Measurements from ENCODE around the gene FGF16. TPM values are rescaled to one million over a fixed set of nuclear protein-coding genes. Genes with fewer than 3 reads are reported as not detected.

FGF16 gene
- total and polyA plus RNA-seq, 8 donors = 0.16 to 0.80 (median 0.33) TPM; not detected in 2

DNA sequence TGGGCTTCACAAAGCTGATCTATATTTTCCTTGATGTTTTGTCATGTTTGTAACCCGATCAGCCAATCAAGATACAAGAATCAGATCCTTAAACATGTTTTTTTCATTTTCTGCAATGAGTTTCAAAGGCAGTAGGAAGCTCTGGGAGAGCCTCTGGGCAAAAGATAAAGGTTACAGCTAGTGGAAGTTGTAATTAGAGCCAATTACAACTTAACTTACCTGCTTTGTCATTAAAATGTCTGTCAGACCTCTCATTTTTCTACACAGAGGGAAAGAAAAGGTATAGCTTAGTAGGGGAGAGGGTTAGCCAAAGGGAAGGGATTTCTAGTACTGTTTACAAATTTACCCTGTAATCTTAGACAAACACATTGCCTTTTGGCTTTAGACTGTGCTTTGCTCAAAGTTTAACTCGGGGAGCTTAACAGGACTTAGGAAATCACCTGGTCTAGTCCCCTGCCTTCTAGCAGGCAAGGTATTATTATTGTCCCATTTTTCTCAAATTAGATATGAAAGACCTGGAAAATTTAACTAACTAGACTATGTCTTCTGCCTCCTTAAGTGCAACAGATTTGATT lies 55.8 kb downstream of the FGF16 start:
- intact Hi-C loops (cut with DNase I) = no loop called here
- Histone ChIP-seq H3K36me3 (peaks cover 0 to 8% of the 10 kb centered on the region in 2 donors), H3K4me1 (no peaks in the 10 kb centered on the region), H3K27ac (no peak overlapping the region), H3K4me3 (no peak overlapping the region), H3K27me3 (peaks cover 0 to 3% of the 10 kb centered on the region in 2 donors), H3K9me3 (no peaks in the 10 kb centered on the region)
- TF ChIP-seq, protein P1, sequence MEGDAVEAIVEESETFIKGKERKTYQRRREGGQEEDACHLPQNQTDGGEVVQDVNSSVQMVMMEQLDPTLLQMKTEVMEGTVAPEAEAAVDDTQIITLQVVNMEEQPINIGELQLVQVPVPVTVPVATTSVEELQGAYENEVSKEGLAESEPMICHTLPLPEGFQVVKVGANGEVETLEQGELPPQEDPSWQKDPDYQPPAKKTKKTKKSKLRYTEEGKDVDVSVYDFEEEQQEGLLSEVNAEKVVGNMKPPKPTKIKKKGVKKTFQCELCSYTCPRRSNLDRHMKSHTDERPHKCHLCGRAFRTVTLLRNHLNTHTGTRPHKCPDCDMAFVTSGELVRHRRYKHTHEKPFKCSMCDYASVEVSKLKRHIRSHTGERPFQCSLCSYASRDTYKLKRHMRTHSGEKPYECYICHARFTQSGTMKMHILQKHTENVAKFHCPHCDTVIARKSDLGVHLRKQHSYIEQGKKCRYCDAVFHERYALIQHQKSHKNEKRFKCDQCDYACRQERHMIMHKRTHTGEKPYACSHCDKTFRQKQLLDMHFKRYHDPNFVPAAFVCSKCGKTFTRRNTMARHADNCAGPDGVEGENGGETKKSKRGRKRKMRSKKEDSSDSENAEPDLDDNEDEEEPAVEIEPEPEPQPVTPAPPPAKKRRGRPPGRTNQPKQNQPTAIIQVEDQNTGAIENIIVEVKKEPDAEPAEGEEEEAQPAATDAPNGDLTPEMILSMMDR (IDR thresholded peaks at IDR 0.05) = no peak
- ATAC-seq = no peak
- no peak for DNase-seq

DNA sequence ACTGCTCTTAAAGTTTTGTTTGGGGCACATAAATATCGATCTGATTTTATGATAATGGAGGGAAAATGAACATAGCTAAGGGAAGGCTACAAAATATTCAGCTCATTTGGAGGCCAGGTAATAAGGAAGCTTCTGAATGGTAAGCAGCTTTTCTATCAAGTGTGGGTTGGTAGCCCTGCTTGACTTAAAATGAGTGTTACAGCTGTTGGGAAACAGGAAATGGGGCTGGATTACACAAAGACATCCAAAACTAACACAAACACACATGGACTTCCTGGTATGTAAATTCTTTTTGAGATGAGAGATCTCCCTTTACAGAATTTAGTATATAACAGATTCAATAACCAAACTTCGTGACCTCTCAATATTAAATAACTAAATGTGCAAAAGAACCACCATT lies 58.0 kb downstream of the FGF16 start:
- TF ChIP-seq, protein P1 (IDR thresholded peaks at IDR 0.05) = no peak
- H3K36me3 ChIP-seq = peaks cover 0 to 21% of the 10 kb centered on the region in 2 donors
- no peaks in the 10 kb centered on the region for H3K4me1 ChIP-seq
- DNase-seq (peak in 1 of 4 donors; percentile 53), ATAC-seq (peak; percentile 39)
- peaks cover 0 to 3% of the 10 kb centered on the region in 2 donors for H3K27me3 ChIP-seq
- intact Hi-C loops (cut with DNase I) = no loop called here
- no peaks in the 10 kb centered on the region for H3K9me3 ChIP-seq
- no peak overlapping the region for H3K27ac ChIP-seq
- no peak overlapping the region for H3K4me3 ChIP-seq

Measured in left lung (tissue), 10 donors.